Islet of Langerhans (tissue), 1 donor: ENCODE measurements around the gene TM4SF18.
"Not testable (repeated sequence)": the region's sequence is repeated elsewhere in the genome, so short reads cannot be mapped to it uniquely, and the experiment has no call there.

Experiments used
- FAIRE-seq: peaks from one replicate; lab custom pipeline; 2011; peaks lifted over from hg19 to GRCh38; lab: Jason Lieb, UNC

TM4SF18 gene, protein sequence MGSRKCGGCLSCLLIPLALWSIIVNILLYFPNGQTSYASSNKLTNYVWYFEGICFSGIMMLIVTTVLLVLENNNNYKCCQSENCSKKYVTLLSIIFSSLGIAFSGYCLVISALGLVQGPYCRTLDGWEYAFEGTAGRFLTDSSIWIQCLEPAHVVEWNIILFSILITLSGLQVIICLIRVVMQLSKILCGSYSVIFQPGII

DNA sequence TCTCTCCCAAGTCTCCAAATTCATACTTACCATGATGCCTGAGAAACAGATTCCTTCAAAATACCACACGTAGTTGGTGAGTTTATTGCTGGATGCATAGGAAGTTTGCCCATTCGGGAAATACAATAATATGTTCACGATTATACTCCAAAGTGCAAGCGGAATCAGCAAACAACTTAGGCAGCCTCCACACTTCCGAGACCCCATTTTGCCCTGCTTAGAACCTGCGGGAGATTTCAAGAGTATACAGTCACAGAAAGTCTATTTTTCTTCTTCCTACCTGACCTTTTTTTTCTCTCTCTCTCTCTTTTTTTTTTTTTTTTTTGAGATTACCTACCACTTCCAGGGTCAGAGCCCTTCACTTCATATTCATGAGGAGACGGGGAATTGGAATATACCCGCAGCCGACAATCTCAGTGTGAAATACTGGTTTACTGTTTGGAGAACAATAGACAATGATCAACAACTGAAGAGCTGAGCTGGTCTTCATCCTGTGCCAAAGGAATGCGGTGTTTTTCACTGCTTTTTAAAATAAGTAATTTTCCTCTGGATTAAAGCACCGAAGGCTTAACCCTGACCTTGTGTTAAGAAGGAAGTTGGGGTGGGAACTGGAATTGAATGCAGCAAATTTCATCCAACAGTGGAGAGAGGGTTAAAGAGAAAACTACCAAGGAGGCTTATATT is at the start of gene TM4SF18:
Gene TM4SF18 (minus strand): TSS at position 461 of the 684 bp plus-strand sequence. CDS start 254 bp downstream, at position 207.
- no peak for FAIRE-seq

DNA sequence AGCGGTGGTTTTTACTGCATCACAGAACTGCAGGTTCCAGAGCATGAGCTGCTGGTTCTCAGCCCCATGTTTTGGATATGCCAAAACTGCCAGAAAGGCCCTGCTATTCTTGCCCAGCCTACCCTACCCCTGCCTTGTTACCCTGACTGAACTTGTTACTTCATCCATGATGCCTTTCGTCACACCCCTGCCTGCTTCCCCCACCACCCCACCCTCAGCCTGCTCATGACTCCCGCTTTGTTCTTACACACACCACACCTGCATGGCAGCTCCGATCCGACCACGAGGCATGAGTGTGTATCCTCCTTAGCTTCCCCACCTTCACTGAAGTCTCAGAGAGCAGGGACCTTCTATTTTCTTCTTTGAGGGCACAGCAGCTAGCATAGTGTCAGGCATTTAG is 49.1 kb upstream of the TM4SF18 start:
- no peak for FAIRE-seq

DNA sequence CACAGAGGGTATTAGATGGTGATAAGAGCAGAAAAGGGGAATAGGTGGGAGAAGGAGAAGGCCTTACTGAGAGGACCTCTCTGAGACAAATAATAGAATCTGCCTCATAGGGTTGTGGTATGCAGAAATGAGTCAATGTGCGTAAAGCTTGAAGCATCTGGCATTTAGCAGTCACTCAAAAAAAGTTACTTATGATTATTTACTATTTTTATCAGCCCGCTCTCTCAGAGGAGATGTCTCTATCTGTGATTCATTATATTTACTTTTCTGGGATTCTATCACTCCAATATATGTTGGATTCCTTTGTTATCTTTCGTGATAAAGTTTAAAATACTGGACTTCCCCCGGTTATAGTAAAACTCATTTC is 48.6 kb upstream of the TM4SF18 start:
- no peak for FAIRE-seq

DNA sequence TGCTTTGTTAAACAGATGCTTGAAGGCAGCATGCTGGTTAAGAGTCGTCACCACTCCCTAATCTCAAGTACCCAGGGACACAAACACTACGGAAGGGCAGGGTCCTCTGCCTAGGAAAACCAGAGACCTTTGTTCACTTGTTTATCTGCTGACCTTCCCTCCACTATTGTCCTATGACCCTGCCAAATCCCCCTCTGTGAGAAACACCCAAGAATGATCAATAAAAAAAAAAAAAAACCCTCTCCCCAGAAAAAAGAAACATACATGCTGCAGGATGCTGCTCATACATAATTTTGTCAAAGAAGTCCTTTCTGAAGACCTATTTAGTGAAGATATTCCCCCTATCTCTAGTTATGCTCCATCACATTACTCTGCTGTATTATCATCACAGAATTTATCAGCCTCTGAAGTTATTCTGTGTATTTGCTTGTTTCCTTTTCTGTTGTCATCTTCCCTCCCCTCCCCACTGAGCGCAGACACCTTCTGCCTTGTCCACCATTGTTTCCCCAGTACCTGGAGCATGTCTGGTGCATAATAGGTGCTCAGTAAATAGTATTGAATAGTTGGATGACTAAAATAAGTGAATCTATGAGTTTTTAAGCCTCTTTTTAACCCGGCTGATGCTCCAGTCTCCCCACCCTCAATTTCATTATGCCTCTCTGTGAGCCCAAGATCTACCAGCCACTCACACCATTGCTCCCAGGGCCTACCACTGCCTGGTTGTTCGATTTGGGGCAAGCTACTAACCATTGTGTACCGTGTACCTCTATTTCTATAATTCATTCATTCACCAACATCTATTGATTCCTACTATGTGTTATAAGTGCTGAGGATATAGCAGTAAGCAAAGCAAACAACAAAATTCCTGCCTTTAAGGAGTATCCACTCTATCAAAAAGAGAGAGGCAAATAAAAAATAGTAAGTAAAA is 48.0 kb upstream of the TM4SF18 start:
- FAIRE-seq = no peak

- FAIRE-seq = not testable (repeated sequence)
These were observed 46.8 kb upstream of the TM4SF18 start for GRCh38 chr3:149380220-149380619.

DNA sequence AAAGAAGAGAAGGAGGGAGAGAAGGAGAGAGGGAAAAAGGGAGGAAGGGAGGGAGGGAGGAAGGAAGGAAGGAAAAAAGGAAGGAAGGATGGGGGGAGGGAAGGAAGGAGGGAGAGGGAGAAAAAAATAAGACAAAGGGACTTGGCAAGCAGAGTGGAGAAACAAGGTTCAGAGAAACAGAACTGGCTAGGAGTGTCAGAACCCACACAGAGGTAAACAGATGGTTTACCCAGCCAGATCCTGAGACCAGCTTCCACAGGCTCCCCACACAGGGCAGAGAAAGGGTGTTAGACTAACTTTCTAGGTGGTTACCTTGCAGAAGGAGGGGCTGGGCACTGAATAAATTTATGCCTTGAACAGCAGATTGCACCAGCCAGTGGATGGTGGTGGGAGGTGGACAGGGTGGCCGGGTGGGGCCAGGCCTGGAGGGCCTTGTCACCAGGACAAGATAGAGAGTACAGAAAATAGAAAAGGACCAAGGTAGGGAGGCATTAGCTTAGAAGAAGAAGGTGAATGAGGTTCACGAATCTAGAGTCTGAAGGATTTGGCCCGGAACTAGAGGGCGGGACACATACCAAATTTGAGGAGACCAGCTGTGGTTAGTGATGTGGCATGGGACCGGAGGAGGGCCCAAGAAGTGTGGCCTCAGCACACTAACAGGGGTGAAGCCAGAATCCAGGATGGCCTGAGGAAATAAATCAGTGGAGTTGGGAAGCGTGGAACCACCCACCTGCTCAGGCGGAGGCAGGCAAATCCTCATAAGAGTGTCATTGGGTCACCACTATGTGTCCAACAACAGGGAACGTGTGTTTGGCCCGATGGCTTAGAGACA is 45.3 kb upstream of the TM4SF18 start:
- FAIRE-seq = no peak

DNA sequence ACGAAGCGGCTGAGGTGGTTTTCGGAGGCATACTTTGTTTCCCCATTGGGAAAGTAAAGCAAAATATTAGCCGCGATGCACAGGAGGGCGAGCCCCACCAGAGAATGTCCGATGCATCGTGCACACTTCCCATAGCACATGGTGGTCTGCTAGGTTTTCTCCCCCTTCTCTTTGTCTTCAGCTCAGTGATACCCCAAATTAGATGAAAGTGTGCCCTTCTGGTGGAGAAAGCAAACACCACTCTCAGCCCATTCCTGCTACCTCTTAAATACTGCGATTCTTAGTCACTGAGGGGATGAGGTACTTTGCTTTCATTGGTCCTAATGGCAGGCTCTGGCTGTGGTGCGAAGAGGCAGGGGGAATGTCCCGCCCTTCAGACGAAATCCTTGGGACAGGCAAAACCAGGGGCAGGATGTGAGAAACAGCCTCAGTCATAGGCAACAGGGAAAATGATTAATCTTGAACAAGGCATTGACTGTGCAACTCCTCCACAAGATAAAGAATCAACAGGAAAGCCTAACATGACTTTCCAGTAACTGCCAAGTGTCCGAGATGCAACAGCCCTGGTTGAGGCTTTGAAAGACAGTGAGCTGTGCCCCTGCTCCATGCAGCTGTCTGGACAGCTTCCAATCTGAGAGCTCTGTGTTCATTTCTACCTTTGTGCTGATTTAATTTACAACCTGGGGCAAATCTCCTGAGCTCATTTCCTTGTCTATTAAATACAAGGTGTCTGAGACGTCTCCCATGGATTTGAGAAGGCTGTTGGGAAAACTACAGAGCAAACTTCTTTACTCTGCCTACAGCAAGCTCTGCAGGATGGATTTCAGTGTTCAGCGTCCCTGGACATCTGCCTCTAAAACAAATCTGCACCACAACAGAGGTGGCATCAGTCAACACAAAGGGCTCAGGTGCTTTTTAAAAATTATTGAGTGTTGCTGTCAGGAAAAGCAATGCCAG is 44.2 kb upstream of the TM4SF18 start, which contains the start of gene TM4SF1:
Gene TM4SF1 (minus strand): TSS at position 242 of the 957 bp plus-strand sequence. CDS start 102 bp downstream, at position 140.
- FAIRE-seq = no peak

- no peak for FAIRE-seq
These were observed 43.4 kb upstream of the TM4SF18 start for GRCh38 chr3:149376718-149377407.

GRCh38 chr3:149375501-149376196 is 42.2 kb upstream of the TM4SF18 start:
- FAIRE-seq = no peak

DNA sequence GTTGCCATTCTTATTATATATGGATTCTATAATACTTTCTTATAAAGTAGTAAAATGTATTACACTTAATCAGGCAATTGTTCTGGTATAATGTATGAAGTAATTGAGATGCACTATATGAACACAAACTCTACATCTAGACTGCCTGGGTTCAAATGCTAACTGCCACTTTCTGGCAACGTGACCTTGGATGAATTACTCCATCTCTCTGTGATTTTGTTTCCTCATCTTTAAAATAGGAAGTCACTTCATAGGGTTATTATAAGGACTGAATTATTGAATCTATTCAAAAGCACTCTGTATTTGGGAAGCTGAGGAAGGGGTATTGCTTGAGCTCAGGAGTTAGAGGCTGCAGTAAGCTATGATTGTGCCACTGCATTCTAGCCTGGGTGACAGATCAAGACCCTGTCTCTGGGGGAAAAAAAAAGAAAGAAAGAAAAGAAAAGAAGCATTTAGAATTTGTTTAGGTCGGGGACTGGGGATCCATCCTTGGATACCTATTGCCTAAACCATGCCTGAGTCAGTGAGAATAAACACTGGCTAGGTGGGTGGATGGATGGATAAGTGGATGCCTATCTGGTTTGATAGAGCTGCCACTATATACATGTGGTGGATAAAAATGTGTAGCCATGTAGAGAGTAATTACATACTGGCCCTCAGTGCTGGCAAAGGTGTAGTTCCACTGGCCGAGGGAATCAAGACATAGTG is 41.5 kb upstream of the TM4SF18 start:
- FAIRE-seq = no peak

DNA sequence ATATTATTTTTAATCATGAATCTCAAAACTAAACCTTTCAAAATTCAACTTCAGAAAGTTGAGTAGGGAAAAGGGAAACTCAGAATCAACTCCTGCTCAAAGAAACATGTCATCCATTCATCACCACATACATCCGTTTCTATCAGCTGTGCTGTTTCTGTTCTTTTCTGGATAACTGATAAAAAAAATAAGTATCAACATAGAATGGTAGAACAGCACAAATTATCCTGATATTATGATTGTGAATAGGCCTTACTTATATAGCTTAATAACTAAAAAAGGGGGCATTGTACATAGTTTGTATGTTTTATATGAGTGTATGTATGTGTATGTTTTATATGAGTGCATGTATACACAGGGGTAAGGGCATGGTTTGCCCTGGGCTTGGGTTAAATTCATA is 41.0 kb upstream of the TM4SF18 start:
- FAIRE-seq = no peak

DNA sequence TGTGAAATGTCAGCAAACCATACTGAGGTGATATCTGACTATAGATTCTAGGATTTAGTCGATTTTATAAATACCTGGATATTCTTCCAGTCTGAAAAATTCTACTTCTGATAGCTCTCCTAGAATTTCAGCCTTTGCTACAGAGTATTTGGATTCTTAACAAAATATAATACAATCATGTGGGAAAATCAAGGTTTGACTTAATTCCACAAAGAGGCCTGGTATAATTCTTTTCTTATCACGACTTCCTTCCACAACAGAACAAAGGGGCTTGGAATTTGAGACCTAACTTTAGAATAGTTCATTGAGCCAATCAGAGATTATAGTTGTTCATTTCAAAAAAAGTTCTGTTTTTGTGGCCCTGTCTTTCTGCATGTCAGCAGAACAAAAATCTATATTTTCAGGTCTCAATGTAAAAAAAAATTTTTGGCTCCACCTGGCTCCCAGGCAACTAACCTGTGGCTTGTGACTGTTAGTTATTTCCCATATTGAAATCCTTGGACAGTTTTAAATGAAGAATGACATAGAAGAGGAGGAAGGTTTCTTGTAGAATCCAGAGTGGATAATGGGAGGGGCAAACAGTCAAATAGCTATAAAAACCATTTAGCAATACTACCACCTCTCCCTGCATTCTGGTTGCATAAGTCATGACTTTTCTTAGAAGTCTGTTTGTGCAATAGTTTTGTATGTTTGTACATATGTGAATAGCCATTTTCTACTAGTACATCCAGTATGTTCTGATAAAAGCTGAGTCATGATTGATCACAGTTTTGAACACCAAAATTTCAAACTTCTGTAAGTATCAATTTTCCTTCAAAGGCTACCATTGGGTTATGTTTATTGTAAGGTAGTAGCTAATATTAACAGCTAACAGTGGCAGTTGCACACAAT is 40.0 kb upstream of the TM4SF18 start:
- no peak for FAIRE-seq

DNA sequence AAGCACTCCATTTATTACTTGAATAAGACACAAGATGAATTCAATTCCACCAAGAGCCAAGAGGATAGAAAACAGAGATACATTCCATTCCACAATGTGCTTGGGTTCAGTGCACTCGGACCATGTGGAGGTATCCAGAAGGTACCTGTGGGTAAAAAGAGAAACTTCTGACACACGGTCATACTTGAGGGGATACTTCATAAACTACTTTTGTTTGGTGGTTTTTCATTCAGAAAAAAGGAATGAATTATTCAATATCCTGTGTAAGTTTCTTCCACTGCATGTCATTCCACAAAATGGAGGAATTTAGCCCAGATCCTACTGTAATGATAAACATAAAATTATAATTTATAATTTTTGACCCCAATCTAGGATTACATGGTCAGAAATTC is 38.3 kb upstream of the TM4SF18 start:
- FAIRE-seq = no peak

- FAIRE-seq = no peak
These were observed 37.7 kb upstream of the TM4SF18 start for GRCh38 chr3:149371001-149371722.

DNA sequence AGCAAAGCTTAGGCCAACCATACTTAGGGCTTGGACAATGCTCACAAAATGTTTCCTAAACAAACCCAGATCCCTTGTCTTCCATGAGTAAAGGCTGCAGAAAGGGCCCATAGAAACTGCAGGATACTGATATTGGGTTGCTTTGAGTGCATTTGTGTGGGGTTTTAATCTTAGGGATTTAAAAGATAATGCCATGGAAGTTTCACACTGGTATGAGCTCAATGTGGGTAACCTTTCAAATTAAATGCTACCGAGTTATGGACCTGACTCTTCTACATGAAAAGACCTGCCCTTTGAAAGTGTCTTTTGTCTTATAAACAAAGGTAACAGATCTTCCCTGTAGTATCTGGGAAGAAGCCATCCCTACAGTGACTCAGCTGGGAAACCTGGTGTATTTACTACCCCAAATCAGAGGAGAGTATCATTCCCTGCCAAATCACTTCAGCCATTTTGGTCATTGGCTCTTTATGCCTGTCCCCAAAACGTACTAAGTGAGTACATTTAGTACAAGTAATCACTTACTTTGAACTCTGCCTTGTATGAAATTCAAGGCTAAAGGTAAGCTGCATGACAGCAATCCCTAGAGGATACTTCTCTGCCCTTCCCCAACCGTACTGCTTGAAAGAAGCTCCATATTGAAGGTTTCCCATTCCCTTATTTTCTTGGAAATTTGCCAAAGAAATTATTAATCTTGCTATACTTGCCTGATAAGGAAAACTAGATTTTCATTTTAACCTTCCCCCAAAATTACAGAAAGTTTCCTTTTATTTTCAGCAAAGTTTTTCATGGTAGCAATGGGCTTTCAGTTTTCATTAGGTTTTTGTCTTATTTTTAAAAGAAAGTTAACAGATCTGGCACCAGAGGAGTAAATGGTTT is 36.8 kb upstream of the TM4SF18 start:
- FAIRE-seq = peak; percentile 30
